Retinal pigment epithelial cell (primary cell): ENCODE data around the gene ABCA3.
A peak's percentile ranks its signal among the peaks of the same experiment; 100 is the strongest.
"Not testable (repeated sequence)": the region's sequence is repeated elsewhere in the genome, so short reads cannot be mapped to it uniquely, and the experiment has no call there.

Source experiments
- DNase-seq: peaks from one replicate; pipeline ENCODE4 v3.0.0-alpha.2; 2010; ENCODE audit warnings: low read depth
- H3K4me3 ChIP-seq: 2 replicates; pipeline ENCODE4 v1.5.1; 2011; ENCODE audit warnings: mild to moderate bottlenecking, low read length, control low read depth, moderate library complexity
- TF ChIP-seq, protein P1 (sequence below): conservative IDR thresholded peaks from 2 replicates; pipeline ENCODE4 v1.5.1; 2011; ENCODE audit warnings: low read depth, low read length, control low read depth, inconsistent platforms

ABCA3 gene

DNA sequence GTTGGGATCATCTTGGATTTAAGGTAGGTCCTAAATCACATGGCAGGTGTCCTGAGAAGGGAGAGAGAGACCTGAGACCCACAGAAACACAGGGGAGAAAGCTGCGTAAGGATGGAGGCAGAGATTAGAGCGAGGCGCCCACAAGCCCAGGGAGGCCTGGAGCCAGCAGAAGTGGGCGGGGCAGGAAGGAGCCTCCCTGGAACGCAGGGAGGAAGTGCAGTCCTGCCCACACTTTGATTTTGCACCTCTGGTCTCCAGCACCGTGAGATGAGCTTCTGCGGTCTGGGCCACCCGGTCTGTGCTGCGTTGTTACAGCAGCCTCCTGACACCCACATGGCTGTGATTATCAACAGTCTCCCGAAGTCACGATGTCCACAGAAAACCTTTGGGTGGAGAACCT lies 97.9 kb downstream of the ABCA3 start:
- H3K4me3 ChIP-seq: no peak overlapping the region
- no peak for DNase-seq
- TF ChIP-seq, protein P1, sequence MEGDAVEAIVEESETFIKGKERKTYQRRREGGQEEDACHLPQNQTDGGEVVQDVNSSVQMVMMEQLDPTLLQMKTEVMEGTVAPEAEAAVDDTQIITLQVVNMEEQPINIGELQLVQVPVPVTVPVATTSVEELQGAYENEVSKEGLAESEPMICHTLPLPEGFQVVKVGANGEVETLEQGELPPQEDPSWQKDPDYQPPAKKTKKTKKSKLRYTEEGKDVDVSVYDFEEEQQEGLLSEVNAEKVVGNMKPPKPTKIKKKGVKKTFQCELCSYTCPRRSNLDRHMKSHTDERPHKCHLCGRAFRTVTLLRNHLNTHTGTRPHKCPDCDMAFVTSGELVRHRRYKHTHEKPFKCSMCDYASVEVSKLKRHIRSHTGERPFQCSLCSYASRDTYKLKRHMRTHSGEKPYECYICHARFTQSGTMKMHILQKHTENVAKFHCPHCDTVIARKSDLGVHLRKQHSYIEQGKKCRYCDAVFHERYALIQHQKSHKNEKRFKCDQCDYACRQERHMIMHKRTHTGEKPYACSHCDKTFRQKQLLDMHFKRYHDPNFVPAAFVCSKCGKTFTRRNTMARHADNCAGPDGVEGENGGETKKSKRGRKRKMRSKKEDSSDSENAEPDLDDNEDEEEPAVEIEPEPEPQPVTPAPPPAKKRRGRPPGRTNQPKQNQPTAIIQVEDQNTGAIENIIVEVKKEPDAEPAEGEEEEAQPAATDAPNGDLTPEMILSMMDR: no peak

DNA sequence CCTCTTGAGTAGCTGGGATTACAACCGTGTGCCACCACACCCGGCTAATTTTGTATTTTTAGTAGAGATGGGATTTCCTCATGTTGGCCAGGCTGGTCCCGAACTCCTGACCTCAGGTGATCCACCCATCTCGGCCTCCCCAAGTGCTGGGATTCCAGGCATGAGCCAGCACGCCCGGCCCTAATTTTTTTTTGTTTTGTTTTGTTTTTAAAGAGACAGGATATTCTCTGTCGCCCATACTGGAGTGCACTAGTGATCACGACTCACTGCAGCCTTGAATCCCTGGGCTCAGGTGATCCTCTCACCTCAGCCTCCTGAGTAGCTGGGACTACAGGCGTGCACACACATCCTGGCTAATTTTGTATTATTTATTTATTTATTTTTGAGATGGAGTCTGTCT lies 100.2 kb downstream of the ABCA3 start:
- not testable (repeated sequence) for DNase-seq, H3K4me3 ChIP-seq

DNA sequence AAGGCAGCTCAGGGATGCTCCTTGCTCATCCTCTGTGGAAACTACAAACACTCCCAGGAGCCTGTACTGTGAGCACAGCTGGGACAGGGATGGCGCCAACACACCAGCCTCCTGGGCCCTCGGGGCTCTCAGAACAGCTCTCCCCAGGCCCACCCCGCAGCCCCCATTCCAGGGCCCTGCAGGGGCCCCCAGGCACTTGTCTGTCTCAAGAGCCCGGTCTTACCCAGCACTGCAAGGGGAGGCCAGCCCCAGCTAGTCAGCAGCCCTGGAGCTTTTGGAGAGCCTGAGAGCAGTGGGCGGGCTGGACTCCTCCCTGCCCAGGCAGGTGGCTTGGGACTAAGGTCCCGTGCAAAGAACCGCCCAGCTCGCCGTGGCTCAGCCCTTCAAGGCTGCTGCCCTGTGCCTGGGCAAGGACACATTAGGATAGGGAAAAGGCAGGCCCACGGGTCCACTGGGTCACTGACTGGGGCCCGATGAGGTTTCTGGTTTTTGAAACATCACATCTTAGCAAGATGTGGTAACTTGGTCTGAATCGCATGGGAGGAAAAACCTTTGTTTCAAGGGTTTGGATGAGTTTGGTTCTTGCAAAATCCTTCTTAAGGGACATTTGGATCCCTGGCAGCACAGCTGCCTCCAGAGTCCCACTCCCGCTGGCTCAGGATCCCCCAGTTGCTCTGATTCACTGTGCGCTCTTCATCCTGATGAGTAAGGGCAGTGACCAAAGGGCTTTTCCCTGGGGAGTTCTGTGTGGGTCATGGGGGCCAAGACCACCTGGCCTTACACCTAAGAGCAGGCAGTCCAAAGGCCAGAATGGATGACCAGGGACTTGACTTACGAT lies 101.5 kb downstream of the ABCA3 start:
- no peak for DNase-seq
- H3K4me3 ChIP-seq: no peak overlapping the region
- TF ChIP-seq, protein P1: no peak

DNA sequence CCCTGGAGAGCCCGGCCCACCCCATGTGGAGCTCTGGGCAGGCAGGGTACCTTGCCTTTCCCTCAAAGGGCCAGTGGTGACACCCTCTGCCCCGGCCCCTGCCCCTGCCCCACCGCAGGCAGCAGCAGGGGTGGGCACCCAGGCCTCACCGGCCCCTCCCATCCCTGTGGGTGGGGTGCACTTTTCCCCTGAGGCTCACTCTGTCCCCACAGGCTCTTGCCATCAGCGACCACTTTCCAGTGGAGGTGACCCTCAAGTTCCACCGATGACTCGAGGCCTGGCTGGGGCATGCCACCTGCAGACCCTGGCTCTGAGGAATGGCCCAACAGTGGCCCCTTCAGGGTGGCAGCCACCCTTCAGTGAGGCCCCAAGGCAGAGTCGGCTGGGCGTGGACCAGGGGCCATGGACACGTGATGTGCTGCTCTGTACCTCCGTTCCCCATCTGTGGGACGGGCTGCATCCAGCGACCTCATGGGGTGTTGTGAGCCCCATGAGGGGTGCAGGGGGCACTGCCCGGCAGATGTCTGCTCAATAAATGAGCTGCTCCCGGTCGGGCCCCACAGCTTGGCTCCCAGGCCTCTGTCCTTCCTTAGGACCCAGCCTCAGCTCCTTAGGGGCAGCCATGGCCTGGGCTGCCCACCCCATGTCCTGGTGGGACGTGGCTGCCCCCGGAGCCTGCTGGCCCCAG lies 102.2 kb downstream of the ABCA3 start:
- no peak overlapping the region for H3K4me3 ChIP-seq
- DNase-seq: no peak
- TF ChIP-seq, protein P1: no peak

DNA sequence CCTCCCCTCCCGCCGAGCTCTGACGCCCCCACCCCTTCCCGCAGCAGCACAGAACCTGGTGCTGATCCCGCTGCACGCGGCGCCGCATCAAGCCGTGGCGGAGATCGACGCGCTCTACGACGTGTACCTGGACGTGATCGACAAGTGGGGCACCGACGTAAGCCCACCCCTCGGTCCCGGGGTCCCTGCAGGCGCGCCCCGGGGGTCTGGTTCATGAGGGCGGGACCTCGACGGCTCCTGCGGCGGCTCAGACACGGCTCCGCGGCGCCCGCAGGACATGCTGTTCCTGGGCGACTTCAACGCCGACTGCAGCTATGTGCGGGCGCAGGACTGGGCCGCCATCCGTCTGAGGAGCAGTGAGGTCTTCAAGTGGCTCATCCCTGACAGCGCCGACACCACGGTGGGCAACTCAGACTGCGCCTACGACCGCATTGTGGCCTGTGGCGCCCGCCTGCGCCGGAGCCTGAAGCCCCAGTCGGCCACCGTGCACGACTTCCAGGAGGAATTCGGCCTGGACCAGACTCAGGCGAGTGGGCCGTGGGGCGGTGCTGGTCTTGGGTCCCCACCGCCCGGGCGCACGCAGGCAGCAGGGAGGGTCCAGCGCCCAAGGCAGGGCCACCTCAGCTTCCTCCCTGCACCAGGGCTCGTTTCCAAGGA lies 102.9 kb downstream of the ABCA3 start:
- DNase-seq: no peak
- H3K4me3 ChIP-seq: no peak overlapping the region
- TF ChIP-seq, protein P1: no peak

DNA sequence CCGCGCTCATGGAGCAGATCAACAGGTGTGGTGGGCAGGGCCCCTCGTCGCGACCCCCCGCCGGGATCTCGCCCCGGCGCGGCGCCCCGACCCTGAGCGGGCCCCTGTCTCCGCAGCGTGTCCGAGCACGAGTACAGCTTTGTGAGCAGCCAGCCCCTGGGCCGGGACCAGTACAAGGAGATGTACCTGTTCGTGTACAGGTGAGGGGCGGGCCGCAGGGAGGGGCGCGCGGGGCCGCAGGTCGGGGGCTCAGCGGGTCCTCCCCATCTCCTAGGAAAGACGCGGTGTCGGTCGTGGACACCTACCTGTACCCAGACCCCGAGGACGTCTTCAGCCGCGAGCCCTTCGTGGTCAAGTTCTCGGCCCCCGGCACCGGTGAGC lies 103.4 kb downstream of the ABCA3 start:
- TF ChIP-seq, protein P1: no peak
- H3K4me3 ChIP-seq: peak overlapping the region; percentile 23
- no peak for DNase-seq

DNA sequence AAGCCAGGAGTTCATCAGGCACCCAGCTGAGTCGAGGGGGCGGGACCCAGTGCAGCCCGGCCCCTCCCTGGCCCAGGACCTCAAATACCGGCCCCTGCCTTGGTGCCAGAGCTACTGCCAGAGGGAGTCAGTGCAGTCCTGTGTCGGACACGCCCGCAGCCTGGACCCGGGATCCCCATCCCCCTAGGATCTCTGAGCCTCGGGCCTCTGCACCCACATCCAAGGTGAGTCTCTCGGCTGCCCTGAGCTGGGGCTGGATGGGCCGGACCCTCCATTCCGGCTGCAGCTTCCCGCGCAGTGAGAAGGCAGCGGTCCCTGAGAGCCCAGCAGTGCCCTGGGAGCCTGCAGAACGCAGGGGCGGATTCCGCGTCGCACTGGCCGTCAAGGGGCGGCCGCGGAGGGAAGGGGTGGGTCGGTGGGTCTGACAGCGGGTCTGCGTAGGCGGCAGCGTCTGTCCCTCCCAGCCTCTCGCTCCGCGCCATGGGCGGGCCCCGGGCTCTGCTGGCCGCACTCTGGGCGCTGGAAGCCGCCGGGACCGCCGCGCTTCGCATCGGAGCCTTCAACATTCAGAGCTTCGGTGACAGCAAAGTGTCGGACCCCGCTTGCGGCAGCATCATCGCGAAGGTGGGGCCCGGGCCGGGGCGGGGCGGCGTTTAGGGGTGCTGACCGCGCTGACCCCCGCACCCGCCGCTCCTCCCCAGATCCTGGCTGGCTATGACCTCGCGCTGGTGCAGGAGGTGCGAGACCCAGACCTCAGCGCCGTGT lies 104.0 kb downstream of the ABCA3 start, which contains the start of gene DNASE1L2:
Gene DNASE1L2, plus strand, starts transcription at position 108 of the 765 bp plus-strand sequence. Its CDS starts 373 bp downstream, at position 481.
- no peak for DNase-seq
- TF ChIP-seq, protein P1: no peak
- H3K4me3 ChIP-seq: peak within 1 kb of the TSS; percentile 23
